Activated CD8-positive, alpha-beta memory T cell treated with anti-CD3 and anti-CD28 coated beads for 36 hours (primary cell): Measurements from ENCODE around the gene DICER1. TPM values are rescaled to one million over a fixed set of nuclear protein-coding genes. Genes with fewer than 3 reads are reported as not detected.

ENCODE experiments used
- CTCF ChIA-PET: fragments of 350-600 bp; sonication (Branson Sonifier 250); formaldehyde crosslinking; loops from one replicate; lab custom pipeline; 2021; ENCODE audit warnings: antibody characterized with exemption; lab: Charles Lee
- POLR2A ChIA-PET: fragments of 350-600 bp; sonication (Branson Sonifier 250); formaldehyde crosslinking; loops from one replicate; lab custom pipeline; 2021; ENCODE audit warnings: antibody characterized with exemption; lab: Charles Lee
- total RNA-seq, 2 experiments: library from RNA; stranded (reverse); gene quantifications; one replicate each; pipeline ENCODE4 v1.2.3, GENCODE V29; 2021

The DICER1 gene
- total RNA-seq, 2 experiments from 2014 or later, result 58.0 to 59.4 TPM

DNA sequence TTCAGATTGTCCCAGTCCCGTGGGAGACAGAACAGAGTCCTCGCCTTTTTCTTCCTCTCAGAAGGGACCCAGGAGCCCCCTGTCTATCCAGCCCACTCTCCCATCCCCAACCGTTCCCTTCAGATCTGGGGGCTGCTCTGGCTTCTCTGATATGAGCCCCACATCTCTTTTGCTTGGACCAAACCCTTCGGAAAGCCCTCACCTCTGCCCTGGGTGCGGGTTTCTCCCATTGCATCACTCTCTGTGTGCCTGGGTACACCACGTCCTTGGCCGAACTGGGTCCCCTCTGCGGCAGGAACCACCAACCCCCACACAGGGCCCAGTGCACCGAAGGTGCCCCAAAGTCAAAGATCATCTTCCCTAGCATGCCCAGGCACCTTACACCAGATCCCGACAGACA, 87.8 kb downstream of the DICER1 start:
- POLR2A ChIA-PET, result interaction anchor here (0.7 kb wide), 1 partner anchor 29 kb away, joined by 4 read pairs; no protein-coding TSS in a partner anchor
- CTCF ChIA-PET, result no interaction called here

DNA sequence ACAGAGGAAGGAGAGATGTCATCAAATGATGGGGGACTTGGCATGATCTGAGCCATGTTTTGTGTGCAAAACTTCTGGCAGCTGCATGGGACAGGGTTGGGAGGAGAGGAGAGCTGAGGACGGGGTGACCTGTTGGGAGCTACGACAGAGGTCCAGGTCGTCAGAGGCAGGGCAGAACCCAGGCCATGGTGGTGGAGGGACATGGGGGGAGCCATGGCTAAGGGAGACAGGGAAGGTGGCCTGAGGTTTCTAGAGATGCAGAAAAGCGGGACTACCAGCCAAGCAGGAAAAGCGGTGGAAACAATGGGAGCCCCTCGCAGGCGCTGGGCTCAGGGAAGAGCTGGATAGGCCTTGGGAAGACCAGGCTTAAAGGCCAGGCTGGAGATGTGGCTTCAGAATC, 88.3 kb downstream of the DICER1 start:
- CTCF ChIA-PET, result no interaction called here
- POLR2A ChIA-PET, result no interaction called here

DNA sequence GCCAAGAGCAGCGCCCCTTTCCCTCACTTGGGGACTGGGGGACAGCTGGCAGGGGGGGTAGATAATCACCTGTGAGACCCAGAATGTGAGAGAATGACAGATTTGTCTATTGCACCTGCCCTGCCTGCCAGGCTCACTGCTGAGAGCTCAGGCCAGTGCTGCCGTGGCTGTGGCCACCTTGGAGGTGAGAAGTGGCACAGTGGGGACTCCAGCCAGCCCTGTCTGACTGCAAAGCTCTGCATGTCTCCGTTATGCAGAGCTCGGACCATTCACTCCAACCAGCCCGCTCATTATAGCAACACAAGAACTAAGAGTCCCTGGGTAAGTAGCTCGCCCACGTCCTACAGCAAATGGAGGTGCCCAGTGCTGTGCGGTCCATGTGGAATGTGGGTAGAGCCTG, 88.8 kb downstream of the DICER1 start:
- CTCF ChIA-PET, result no interaction called here
- POLR2A ChIA-PET, result no interaction called here

GRCh38 chr14:95068080-95068479, 89.2 kb downstream of the DICER1 start:
- ChIA-PET CTCF (no interaction called here), POLR2A (no interaction called here)

DNA sequence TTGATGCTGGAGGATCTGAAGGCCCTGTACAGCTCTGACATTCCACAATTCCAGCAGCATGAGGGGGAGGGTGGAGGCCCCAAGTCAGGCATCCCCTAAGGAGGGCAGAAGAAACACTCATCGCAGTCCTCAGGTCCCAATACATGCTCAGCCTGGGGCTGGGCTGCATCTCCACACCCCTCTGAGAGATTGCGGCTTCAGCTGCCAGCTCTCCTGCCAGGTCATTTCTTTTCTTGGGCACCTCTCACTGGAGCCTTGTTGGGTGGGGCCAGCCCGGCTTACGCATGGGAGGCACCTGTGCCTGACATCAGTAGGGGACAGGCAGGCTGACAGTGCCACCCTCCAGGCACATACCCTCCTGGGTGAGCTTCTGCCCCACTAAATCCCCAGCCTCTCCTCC, 89.8 kb downstream of the DICER1 start:
- ChIA-PET POLR2A (no interaction called here), CTCF (no interaction called here)

GRCh38 chr14:95066427-95066986, 90.8 kb downstream of the DICER1 start:
- CTCF ChIA-PET, result no interaction called here

GRCh38 chr14:95065411-95065810, 91.9 kb downstream of the DICER1 start:
- POLR2A ChIA-PET, result no interaction called here

More at GRCh38 chr14:95066427-95066986, 90.8 kb downstream of the DICER1 start:
- POLR2A ChIA-PET, result no interaction called here

DNA sequence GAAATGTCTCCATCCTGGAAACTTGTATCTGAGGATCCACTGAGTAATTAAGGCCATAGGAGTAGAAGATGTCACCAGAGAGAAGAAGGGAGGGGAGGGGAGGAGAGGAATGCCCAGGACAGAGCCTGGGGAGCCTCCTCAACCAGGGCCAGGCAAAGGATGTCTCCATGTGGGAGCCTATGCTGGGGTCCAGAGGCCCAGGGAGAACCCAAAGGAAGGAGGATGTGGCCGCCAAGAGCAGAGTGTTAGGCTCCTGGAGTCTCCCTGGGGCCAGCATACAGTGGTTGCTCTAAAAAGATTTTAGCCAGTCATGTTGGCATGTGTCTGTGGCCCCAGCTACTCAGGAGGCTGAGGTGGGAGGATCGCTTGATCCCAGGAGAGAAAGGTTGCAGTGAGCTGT, 92.6 kb downstream of the DICER1 start:
- CTCF ChIA-PET, result no interaction called here
- POLR2A ChIA-PET, result interaction anchor here (0.6 kb wide), 1 partner anchor 1276 kb away, joined by 3 read pairs; no protein-coding TSS in a partner anchor

More at GRCh38 chr14:95065411-95065810, 91.9 kb downstream of the DICER1 start:
- CTCF ChIA-PET, result no interaction called here

- CTCF ChIA-PET, result no interaction called here
- POLR2A ChIA-PET, result no interaction called here
Measured at GRCh38 chr14:95064256-95064655, 93.1 kb downstream of the DICER1 start.

GRCh38 chr14:95063391-95063790, 93.9 kb downstream of the DICER1 start:
- ChIA-PET CTCF (no interaction called here), POLR2A (no interaction called here)

DNA sequence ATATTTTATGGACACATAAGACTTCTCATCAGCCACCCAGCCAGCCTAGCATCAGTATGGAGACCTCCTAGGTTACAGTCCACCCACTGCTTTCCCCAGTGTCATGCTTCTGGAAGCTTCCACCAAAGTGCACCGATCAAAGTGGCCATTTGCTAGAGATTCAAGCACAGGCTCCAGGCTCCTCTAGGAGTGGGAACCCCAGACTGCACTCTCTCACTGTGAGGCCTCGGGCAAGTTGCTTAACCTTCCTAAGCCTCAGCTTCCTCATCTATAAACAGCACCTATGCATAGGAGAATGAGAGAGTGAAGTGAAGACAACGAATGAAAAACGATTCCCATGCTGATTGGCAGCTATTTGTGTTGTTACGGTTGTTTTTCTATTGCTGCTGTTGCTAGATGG, 94.4 kb downstream of the DICER1 start:
- POLR2A ChIA-PET, result no interaction called here

DNA sequence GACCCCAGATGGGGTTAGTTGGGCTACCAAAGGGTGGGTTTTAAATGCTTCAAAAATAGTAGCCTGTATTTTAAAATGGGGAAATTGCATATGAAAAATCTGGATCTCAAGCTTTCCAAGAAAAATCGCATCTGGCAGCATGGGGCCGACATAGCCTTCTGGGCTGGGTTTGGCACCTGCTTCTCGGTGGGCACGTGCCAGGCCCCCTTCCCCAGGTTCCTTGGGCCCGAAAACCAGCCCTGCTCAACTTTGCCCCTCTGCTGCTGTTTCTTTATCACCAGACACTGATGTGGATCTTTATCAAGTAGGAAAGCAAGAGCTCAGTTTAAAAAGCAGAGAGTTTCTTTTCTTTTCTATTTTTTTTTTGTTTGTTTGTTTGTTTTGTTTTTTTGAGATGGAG, 95.1 kb downstream of the DICER1 start:
- ChIA-PET CTCF (interaction anchor here (0.6 kb wide), 2 partner anchors 290 to 374 kb away, joined by 3 read pairs; no protein-coding TSS in a partner anchor), POLR2A (interaction anchor here (0.7 kb wide), 1 partner anchor 150 kb away, joined by 3 read pairs; no protein-coding TSS in a partner anchor)

More for the DNA sequence above, 94.4 kb downstream of the DICER1 start:
- CTCF ChIA-PET, result no interaction called here

DNA sequence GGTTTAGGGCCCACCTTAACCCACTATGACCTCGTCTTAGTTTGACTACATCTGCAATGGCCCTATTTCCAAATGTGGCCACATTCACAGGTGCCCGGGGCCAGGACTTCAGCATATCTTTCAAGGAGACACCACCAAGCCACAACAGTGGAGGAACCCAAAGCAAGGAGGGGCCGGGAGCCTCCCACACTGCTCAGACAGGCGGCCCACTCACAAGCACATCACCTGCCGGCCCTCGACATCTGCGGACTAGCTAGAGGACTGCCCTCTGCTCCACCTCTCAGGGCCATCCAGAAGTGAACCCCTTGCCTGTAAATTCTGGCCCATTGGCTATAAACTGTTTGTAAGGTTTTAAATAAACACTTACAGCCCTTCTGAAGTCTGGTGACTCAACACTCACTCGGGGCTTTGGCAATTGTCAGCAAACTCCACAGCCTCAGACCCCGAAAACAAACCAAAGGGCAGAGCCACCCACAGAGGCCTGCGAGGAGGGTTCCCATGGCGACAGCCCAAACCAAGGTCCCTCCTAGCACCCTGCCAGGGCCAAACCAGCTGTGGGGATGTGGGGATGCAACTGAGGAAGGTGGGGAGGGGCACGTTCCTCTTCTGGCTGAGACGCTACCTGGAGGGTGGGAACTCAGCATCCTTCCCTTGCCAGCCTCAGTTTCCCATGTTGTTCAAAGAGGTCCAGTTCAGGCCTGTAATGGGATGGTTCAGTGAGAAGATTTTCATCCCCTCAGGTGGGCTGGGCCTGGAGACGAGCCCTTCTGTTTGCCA, 95.8 kb downstream of the DICER1 start:
- ChIA-PET CTCF (interaction anchor here (0.6 kb wide), 2 partner anchors 290 to 373 kb away, joined by 3 read pairs; no protein-coding TSS in a partner anchor), POLR2A (interaction anchor here (0.7 kb wide), 1 partner anchor 149 kb away, joined by 3 read pairs; no protein-coding TSS in a partner anchor)

DNA sequence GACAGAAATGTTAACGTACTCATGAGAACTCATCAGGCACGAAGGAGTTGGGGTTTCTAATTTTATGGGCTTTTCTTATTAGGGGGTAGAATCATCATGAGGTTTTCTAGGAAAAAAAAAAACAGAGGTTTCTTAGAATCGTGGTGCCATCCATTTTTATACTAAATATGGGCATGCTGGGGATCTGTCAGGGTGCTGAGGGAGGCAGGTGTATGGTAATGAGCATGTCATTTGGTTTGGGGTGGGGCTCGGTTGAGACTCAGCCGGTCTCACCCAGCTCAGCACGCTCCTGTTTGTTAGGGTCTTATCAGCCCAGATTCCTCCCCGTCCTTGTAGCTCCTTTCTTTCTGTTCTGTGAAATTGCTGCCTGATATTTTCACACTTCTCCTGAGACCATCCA, 98.2 kb downstream of the DICER1 start:
- ChIA-PET POLR2A (no interaction called here), CTCF (no interaction called here)

DNA sequence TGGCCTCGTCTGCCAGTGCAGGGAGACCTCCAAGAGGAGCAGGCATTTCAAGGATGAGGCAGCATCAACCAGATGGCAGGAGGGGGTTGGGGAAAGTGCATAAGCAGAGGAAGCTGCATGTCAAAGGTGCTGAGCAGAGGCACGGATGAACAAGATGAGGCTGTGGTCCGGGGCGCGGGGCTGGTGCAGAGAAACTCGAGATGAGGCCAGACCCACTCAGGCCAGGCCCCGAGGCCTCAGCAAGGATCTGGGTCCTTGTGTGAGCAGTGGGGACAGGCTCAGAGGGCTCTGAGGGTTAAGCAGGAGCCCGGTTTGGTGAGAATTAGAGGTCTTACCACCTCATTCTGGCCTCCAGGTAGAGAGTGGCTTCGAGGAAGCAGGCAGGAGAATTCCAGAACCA, 98.8 kb downstream of the DICER1 start:
- POLR2A ChIA-PET, result no interaction called here
- CTCF ChIA-PET, result no interaction called here

GRCh38 chr14:95057851-95058250, 99.5 kb downstream of the DICER1 start:
- ChIA-PET POLR2A (no interaction called here), CTCF (no interaction called here)

DNA sequence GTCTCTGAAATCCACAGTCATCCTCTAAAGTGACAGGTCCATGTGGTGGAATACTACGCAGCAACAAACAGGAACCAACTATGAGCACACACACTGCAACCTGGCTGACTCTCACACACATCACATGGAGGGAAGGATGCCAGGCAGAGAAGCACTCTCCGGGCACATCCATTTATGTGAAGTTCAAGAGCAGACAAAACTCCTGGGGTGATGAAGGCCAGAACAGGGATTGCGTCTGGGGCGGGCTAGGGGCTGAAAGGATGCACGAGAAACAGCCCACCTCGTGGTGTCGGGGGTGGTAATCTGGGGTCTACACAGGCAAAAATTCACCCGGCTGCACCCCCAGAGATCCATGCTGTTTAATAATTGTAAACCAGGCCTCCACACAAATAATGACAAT, 100.2 kb downstream of the DICER1 start:
- POLR2A ChIA-PET, result no interaction called here
- CTCF ChIA-PET, result no interaction called here

GRCh38 chr14:95056476-95056875, 100.9 kb downstream of the DICER1 start:
- ChIA-PET POLR2A (no interaction called here), CTCF (no interaction called here)

DNA sequence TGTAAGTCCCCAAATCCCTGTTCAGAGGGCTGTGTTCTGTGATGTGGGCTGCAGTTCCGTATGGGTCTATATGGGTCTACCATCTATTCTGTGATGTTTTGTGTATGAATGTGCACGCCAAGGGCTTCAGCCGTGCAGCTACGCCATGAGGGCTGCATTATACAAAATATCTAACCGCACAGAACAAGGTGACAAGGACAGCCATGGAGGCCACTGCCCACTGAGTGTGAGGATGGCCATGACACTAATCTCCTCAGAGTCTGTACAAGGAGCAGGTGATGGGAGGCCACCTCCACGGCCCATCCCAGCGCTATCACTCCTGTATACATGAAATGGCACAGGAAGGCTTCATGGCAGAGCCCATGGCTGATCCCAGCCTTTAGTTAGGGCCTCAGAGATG, 102.0 kb downstream of the DICER1 start:
- ChIA-PET CTCF (no interaction called here), POLR2A (no interaction called here)

DNA sequence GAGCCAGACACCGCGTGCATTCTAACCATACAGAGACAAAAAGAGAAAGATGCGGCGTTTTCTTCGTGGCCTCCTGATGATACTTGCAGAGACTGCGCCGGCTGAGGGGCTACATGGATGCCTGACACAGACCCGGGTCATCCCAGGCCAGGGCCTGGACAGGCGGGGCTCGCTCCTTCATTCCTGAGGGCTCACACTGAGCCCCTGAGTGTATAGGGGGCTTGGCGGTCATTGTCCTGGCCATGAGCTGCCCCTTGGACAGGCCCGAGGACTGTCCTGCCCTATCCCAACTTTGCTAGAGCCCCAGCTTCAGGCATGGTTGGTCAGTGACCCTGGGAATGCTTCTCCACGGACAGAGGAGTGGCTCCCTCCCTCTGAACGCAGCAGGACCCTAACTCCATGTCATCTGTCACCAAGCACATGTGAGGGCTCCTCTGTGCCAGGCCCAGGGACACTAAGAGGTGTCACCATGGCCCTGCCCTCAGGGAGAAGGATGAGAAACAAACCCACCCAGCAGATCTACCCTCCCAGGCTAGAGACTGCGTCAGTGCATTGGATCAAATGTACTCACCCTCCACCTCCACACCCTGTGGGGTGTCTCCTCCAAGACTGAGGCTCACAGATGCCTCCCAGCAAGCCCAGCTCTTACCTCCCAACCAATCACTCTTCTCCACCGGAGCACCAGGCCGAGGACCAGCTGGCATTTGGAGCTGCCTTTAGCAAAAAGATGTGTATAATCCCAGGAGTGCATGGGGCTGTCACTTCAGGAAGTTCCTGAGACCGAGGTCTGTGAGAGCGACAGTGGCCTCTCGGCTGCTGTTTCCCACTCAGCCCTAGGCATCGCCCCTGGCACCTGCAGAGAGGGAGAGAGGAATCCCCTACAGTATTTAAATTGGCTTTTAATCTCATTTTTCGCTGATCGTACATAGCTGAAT, 102.7 kb downstream of the DICER1 start:
- POLR2A ChIA-PET, result no interaction called here
- CTCF ChIA-PET, result no interaction called here
